Measurements from ENCODE around the gene CLCN1.

- TF ChIP-seq CTCF (IDR thresholded peaks at IDR 0.05; ENCODE audit: insufficient read depth, low read length): no peak
- no peak for TF ChIP-seq GABPA (IDR thresholded peaks at IDR 0.05; ENCODE audit: low read depth)
- TF ChIP-seq POLR2AphosphoS5 (IDR thresholded peaks at IDR 0.05; ENCODE audit: low read depth): no peak
- TF ChIP-seq SPI1 (IDR thresholded peaks at IDR 0.05; ENCODE audit: borderline replicate concordance, low read depth): no peak
Measured at GRCh38 chr7:143399642-143400041, 83.7 kb downstream of the CLCN1 start.

Measured in HL-60 (cell line).